HL-60/S4 treated with phorbol 12-myristate 13-acetate at 8.2 ng/mL for 4 days and 3 days (cell line): ENCODE results near the gene NEIL3.

Experiments
- in situ Hi-C: fragments of 300-500 bp; cut with MboI; formaldehyde crosslinking; loops from 2 replicates; pipeline ENCODE4 v1.15.0; 2022; ENCODE audit warnings: low sequenced_read_pairs

The NEIL3 gene, protein sequence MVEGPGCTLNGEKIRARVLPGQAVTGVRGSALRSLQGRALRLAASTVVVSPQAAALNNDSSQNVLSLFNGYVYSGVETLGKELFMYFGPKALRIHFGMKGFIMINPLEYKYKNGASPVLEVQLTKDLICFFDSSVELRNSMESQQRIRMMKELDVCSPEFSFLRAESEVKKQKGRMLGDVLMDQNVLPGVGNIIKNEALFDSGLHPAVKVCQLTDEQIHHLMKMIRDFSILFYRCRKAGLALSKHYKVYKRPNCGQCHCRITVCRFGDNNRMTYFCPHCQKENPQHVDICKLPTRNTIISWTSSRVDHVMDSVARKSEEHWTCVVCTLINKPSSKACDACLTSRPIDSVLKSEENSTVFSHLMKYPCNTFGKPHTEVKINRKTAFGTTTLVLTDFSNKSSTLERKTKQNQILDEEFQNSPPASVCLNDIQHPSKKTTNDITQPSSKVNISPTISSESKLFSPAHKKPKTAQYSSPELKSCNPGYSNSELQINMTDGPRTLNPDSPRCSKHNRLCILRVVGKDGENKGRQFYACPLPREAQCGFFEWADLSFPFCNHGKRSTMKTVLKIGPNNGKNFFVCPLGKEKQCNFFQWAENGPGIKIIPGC

DNA sequence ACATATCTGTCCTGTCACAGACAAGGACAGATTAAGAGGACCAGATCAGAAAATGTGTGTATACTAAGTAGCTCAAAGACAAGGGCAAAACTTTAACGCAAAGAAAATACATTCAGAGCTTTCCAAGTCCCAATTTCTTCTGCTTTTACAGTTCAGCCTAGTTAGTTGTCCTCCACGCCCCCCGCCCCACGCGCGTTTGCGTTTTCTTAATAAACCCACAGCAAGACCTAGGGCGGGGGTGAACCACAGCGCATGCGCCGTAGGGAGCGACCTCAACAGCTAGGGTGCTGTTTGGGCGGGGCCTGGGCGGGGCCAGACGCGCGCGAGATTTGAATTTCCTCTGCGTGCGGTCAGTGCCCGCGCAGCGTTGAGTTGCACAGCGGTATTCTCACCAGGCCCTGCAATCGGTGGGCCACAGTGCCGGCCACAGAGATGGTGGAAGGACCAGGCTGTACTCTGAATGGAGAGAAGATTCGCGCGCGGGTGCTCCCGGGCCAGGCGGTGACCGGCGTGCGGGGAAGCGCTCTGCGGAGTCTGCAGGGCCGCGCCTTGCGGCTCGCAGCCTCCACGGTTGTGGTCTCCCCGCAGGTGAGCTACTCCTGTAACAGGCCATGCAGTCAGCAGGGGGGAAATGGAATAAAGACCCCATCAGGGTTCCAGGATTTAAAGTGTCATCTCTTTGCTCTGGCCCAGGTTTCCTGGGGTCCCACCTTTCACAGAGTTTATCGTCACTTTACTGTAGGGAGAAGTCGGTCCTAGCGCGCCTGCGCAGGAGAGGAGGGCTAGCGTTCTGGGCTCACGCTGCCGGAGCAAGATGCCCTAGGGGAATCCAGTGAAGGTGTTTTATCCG, at the start of gene NEIL3:
TSS of gene NEIL3 (plus strand) at position 353 of the 850 bp plus-strand sequence. CDS start at position 433, 80 bp downstream.
- in situ Hi-C loops, result no loop called here

DNA sequence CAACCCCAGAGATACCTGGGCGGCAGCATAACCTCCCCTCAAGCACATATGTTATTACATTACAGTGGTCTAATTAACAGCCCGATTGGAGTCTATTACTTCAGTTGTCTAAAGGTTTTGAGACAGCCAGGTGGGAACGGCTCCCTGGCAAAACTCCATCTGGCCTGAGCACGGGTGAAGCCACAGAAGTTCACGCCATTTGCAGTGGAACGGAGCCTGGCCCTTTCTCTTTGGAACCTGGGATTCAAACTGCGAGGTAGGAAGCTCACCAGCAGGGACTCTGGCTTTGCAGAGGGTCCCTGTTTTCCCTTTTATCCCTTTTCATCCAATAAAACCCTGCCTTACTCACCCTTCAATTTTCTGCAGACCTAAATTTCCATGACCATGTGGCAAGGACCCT, 45.9 kb upstream of the NEIL3 start:
- in situ Hi-C loops, result no loop called here

DNA sequence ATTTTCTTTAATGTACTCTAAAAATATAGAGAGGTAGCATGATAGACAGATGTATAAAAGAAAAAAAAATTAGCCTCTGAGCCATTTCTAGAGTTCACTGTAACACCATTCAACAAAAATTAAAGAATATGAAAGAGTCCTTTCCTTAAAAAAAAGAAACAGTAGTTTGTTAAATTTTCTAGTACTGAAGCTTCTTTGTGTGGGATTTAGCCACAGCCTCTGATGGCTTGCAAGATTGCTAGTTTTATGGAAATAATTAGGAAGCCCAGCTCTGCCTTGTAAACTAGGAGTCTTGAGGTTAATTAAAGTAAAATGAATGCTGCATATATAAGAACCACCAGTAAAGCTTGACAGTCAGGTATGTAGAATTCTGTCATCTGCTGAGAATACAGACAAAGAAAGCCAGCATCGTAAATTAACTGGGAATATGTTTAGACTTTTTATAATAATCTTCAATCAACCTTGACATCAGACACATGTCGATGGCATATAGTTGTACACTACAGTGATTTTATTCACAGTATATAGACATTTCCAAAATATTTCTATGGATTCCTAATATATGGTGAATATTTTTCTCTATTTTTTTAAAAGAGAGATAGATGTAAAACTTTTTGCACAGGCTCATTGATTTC, 44.8 kb upstream of the NEIL3 start:
- in situ Hi-C loops, result no loop called here

DNA sequence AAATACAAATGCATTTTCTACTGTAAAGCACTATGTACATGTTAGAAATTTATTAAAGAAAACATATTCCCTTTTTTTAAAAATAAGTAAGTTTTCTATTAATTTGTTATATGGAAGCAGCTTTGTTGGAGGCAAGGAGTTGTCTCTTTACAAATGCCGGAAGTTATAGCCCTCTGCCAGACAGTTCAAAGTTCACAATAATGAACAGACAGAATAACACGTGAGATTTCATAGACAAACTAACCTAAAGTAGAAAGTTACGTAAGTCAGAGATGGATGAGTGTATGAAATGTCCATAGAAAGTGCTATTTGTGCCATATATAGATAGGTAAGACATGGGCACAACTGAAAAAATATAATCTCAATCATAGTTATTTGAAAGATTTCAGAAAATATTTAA, 43.9 kb upstream of the NEIL3 start:
- in situ Hi-C loops, result no loop called here

DNA sequence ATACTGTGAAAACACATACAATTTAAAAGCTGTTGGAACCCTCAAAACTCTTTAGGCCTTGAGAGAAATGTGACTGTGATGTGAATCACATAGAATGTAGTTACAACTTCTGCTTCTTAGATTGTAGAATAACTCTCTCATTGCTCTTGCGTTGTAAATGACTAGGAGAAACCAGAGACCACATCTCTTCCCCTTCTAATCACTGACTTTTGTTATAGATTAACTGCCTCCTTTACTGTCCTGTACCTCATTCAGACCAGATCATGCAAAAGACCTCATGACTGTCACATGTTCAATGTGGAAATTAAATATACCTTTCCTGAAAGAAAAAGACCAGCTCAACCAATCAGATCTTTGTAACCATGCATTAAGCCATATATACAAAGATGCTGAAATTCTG, 43.2 kb upstream of the NEIL3 start:
- in situ Hi-C loops, result no loop called here

DNA sequence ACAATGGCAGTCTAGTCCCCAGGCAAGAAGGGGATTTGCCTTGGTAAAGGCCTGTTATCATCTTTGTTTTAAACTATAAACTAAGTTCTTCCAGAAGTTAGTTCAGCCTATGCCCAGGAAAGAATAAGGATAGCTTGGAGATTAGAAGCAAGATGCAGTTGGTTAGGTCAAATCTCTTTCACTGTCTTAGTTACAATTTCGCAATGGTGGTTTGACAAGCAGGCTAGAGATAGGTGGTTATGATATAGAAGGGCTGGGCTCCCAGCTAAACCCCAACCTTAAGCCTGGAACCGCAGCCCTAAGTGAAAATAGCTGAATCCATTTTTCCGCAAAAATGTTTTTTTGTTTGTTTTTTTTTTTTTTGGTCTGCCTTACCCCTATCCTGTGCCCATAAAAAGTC, 41.8 kb upstream of the NEIL3 start:
- in situ Hi-C loops, result no loop called here

DNA sequence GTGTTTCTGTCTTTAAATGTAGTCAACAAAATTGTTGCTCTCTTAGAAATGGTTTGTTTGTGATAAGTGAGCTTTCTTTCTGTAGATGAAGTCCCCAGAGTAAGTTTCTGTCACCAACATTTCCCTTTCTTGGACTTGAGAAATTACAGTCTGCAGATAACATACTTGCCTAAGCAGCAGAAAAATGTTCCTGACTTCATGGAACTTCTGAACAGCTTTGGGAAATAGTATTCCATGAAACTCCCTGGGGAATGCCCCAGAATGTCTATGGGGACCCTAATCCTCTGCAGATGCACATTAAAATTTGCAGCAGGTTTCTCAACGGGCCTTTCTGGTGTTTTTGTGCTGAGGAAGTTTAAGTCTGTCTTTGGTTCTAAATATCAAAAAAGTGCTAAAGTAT, 38.6 kb upstream of the NEIL3 start:
- in situ Hi-C loops, result no loop called here

DNA sequence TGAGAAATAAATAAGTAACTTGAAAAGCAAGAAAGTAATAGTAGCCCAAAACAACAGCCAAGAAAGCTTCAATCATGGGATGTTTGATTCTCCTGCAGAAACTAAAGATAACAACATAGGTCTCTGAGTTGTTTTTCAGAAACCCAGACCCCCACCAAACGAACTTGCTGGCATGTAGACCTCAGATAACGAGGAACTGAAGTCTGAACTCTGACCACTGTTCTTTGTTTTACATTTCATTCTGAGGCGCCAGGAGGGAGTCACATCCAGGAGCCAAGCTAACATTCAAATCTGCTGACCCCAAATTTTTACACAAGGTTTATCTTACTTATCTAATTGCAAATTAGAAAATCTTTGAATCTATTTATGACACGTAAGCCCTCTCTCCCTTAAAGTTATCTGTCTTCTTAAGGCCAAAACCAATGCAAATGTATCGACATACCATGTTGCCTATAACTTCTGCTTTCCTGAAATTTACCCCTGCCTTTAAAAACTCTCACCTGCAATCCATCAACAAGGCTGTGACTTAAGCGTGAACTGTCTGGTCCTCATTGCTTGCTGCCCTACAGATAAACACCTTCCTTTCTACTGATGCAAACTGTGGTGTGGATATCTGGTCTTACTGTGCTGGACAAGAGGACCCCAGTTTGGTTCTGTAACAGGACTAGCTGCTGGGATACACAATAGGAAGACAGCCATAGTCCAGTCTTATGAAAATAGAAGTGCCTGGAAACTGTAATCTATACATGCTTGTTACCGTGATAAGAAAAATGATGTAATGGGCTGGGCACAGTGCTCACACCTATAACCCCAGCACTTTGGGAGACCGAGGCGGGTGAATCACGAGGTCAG, 37.5 kb upstream of the NEIL3 start:
- in situ Hi-C loops, result no loop called here

DNA sequence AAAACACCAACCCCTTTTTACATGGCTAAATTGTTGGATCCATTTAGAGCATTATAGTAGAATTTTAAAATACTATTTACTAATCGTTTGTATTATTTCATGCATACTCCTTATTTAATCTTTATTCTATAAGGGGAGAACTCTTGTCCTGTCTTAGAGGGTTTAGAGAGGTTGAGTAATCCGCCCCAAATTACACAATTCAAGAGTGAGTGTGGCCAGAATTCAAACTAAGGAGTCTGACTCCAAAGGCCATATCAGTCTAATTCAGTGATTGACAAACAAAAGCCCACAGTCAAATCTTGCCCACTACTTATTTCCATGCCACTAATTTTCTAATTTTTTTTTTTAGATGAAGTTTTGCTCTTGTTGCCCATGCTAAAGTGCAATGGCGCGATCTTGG, 33.7 kb upstream of the NEIL3 start:
- in situ Hi-C loops, result no loop called here

DNA sequence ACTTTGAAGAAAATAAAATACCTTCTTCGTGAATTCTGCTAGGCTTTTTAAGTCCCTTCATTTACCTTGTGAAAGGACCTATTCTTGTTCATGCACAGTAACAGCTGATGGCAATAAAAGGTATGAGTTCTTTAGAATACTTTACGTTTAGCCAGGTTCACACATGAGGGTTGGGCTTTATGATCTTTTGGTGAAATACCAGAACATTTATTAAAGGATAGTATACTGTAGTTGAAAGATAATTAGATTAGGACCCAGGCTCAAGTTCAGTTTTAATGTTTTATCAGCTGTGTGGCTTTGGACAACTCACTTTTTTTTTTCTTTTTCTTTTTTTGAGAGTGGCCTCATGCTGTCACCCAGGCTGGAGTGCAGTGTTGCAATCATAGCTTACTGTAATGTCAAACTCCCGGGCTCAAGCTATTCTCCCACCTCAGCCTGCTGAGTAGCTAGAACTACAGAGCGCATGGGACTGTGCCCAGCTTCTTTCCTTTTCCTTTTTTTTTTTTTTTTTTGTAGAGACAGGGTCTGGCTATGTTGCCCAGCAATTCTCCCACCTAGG, 28.2 kb upstream of the NEIL3 start:
- in situ Hi-C loops, result no loop called here

DNA sequence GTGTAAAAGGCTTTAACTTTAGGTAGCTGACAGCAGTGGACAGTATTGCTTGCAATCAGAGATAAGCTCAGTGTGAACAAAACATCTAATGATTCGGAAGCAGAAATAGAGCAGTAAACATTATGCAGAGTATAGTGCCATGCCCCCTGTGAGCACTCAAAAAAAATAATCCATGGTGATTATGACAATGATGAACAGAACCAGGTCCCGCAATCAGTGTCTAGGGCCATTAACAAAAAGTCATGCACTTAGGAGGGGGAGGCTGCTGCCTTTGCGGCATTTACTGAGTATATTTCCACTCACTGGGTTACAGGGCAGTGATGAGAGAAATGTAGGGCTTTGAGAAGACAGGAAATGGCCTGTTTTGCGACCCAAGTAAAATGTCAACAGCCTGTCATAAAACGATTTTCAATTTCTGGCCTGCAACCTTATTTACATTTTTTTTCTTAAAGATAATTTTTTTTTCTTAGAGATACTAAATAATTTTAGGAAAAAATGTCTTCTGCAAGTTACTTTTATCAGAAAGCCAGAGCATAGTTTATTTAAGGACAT, 27.3 kb upstream of the NEIL3 start:
- in situ Hi-C loops, result no loop called here

GRCh38 chr4:177283167-177283566, 26.5 kb upstream of the NEIL3 start:
- in situ Hi-C loops, result no loop called here

DNA sequence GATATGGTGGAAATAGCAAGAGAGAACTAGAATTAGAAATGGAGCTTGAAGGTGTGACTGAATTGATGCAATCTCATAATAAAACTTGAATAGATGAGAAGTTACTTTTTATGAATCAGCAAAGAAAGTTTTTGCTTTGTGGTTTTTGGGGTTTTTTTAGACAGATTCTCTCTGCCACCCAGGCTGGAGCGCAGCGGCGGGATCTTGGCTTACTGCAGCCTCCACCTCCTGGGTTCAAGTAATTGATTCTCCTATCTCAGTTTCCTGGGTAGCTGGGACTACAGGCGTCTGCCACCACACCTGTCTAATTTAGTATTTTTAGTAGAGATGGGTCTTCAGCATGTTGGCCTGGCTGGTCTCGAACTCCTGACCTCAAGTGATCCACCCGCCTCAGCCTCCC, 23.7 kb upstream of the NEIL3 start:
- in situ Hi-C loops, result no loop called here

- in situ Hi-C loops, result no loop called here
These were observed 22.4 kb upstream of the NEIL3 start for GRCh38 chr4:177287255-177287654.

- in situ Hi-C loops, result no loop called here
These were observed 21.3 kb upstream of the NEIL3 start for GRCh38 chr4:177288335-177288734.

DNA sequence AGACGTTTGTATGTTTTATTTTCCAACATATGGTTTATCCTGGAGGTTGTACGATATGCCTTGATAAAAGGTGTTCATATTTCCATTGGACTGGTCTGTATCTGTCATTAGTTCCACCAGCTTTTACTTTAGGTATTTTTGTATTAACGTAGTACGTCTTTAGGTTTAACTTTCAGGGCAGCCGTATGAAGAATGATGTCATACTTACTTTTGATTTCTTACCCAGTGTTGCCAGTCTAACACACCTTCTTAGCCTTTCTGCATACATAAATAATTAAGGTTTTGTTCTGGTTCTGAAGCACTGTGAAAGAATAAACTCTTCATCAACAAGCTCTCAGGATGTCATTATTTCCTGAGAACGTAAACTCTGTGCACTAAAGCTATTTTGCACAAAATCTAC, 18.9 kb upstream of the NEIL3 start:
- in situ Hi-C loops, result no loop called here

GRCh38 chr4:177292171-177292570, 17.5 kb upstream of the NEIL3 start:
- in situ Hi-C loops, result no loop called here

GRCh38 chr4:177293208-177294033, 16.3 kb upstream of the NEIL3 start:
- in situ Hi-C loops, result no loop called here
